ENCODE results near the gene OMG. TPM values are rescaled to one million over a fixed set of nuclear protein-coding genes. Genes with fewer than 3 reads are reported as not detected.

OMG gene
- total and polyA plus RNA-seq, 3 donors from 2014 or later, result 0.95 TPM; not detected in 2

- WGBS, 2 donors, result 86 to 89% methylated on average over 2 of the region's 2 CpGs
- no peak overlapping the region for H3K4me3 ChIP-seq
- intact Hi-C loops (cut with DNase I; ENCODE audit: low total_unique reads), result no loop called here
- H3K27ac ChIP-seq, result no peak overlapping the region
- TF ChIP-seq POLR2A (IDR thresholded peaks at IDR 0.05) (no peak), CTCF (IDR thresholded peaks at IDR 0.05) (no peak)
- no peaks in the 10 kb centered on the region for H3K9me3 ChIP-seq
- H3K36me3 ChIP-seq (ENCODE audit: low read depth, missing control alignments), result no peaks in the 10 kb centered on the region
- no peak for DNase-seq
- H3K4me1 ChIP-seq, result no peaks in the 10 kb centered on the region
- H3K27me3 ChIP-seq, result no peaks in the 10 kb centered on the region
Measured at GRCh38 chr17:31309556-31309955, 12.5 kb upstream of the OMG start.

GRCh38 chr17:31308372-31309334 lies 11.6 kb upstream of the OMG start:
- WGBS, 2 donors, result 81% methylated on average over 5 of the region's 5 CpGs
- TF ChIP-seq CTCF (IDR thresholded peaks at IDR 0.05), result no peak
- no peak for TF ChIP-seq POLR2A (IDR thresholded peaks at IDR 0.05)
- no peaks in the 10 kb centered on the region for H3K36me3 ChIP-seq (ENCODE audit: low read depth, missing control alignments)
- no peaks in the 10 kb centered on the region for H3K9me3 ChIP-seq
- H3K4me3 ChIP-seq, result no peak overlapping the region
- intact Hi-C loops (cut with DNase I; ENCODE audit: low total_unique reads), result no loop called here
- no peaks in the 10 kb centered on the region for H3K27me3 ChIP-seq
- no peak overlapping the region for H3K27ac ChIP-seq
- no peaks in the 10 kb centered on the region for H3K4me1 ChIP-seq
- no peak for DNase-seq

GRCh38 chr17:31307640-31308039 lies 10.6 kb upstream of the OMG start:
- 88 to 91% methylated on average over 1 of the region's 1 CpG for WGBS, 2 donors
- intact Hi-C loops (cut with DNase I; ENCODE audit: low total_unique reads), result no loop called here
- DNase-seq, result no peak
- H3K27ac ChIP-seq, result no peak overlapping the region
- no peak overlapping the region for H3K4me3 ChIP-seq
- no peaks in the 10 kb centered on the region for H3K9me3 ChIP-seq
- no peak for TF ChIP-seq CTCF (IDR thresholded peaks at IDR 0.05)
- H3K27me3 ChIP-seq, result no peaks in the 10 kb centered on the region
- no peaks in the 10 kb centered on the region for H3K36me3 ChIP-seq (ENCODE audit: low read depth, missing control alignments)
- no peaks in the 10 kb centered on the region for H3K4me1 ChIP-seq

- H3K9me3 ChIP-seq, result no peaks in the 10 kb centered on the region
- no peaks in the 10 kb centered on the region for H3K36me3 ChIP-seq (ENCODE audit: low read depth, missing control alignments)
- DNase-seq, result no peak
- intact Hi-C loops (cut with DNase I; ENCODE audit: low total_unique reads), result no loop called here
- H3K4me3 ChIP-seq, result no peak overlapping the region
- H3K27ac ChIP-seq, result no peak overlapping the region
- no peaks in the 10 kb centered on the region for H3K4me1 ChIP-seq
- TF ChIP-seq POLR2A (IDR thresholded peaks at IDR 0.05) (no peak), CTCF (IDR thresholded peaks at IDR 0.05) (no peak)
- H3K27me3 ChIP-seq, result no peaks in the 10 kb centered on the region
Measured at GRCh38 chr17:31299624-31300023, 2.6 kb upstream of the OMG start.

- Histone ChIP-seq H3K4me1 (no peaks in the 10 kb centered on the region), H3K4me3 (no peak overlapping the region), H3K36me3 (ENCODE audit: low read depth, missing control alignments) (no peaks in the 10 kb centered on the region), H3K27ac (no peak overlapping the region), H3K9me3 (no peaks in the 10 kb centered on the region), H3K27me3 (no peaks in the 10 kb centered on the region)
- TF ChIP-seq CTCF (IDR thresholded peaks at IDR 0.05) (no peak), POLR2A (IDR thresholded peaks at IDR 0.05) (no peak)
- 78 to 87% methylated on average over 2 of the region's 2 CpGs for WGBS, 2 donors
- DNase-seq, result no peak
- intact Hi-C loops (cut with DNase I; ENCODE audit: low total_unique reads), result no loop called here
Measured at GRCh38 chr17:31296142-31296541, 897 bp downstream of the OMG start.

Measured in testis (tissue), 3 donors.